PC-9 (cell line): ENCODE results near the gene SPATA16. TPM values are rescaled to one million over a fixed set of nuclear protein-coding genes. Genes with fewer than 3 reads are reported as not detected.

Source experiments
- BruUV-seq: library from RNA; stranded (reverse); fragments of 400-500 nt; replicated peaks from 2 replicates; lab custom pipeline; 2021; lab: Mats Ljungman, UMichigan
- CTCF ChIA-PET: fragments of 300-600 bp; sonication (Branson Sonifier 250); formaldehyde crosslinking; loops from one replicate; lab custom pipeline; 2022; ENCODE audit warnings: antibody characterized with exemption; lab: Charles Lee
- POLR2A ChIA-PET: fragments of 300-600 bp; sonication (Branson Sonifier 250); formaldehyde crosslinking; loops from one replicate; lab custom pipeline; 2022; ENCODE audit warnings: antibody characterized with exemption; ENCODE audit not compliant: unreplicated experiment; lab: Charles Lee
- DNase-seq, 2 experiments: peaks; one replicate each; pipeline versions ENCODE4 v3.0.0 to v3.0.0-alpha.2; 2015 to 2022; ENCODE audit warnings: mixed read lengths in 1 of 2
- H2AFZ ChIP-seq: fragments of 200-600 bp; sonication (generic); 2 replicates; pipeline ENCODE4 v1.8.1; 2017; ENCODE audit warnings: antibody characterized with exemption
- H3F3A ChIP-seq: fragments of 200-600 bp; sonication (generic); 2 replicates; pipeline ENCODE4 v1.8.1; 2017; ENCODE audit warnings: antibody characterized with exemption, mild to moderate bottlenecking, low read depth; ENCODE audit not compliant: insufficient read depth
- H3K27ac ChIP-seq: fragments of 200-600 bp; sonication (generic); 2 replicates; pipeline ENCODE4 v1.6.1; 2016; ENCODE audit warnings: mixed run types
- H3K27me3 ChIP-seq: fragments of 200-600 bp; sonication (generic); 2 replicates; pipeline ENCODE4 v1.6.1; 2016; ENCODE audit warnings: low read depth, mixed run types; ENCODE audit not compliant: insufficient read depth
- H3K36me3 ChIP-seq: fragments of 200-600 bp; sonication (generic); 2 replicates; pipeline ENCODE4 v1.6.1; 2016; ENCODE audit warnings: low read depth, mixed run types
- H3K4me1 ChIP-seq: fragments of 200-600 bp; sonication (generic); replicated peaks from 2 replicates; pipeline ENCODE4 v1.6.1; 2016; ENCODE audit warnings: mixed run types; ENCODE audit not compliant: insufficient read depth
- H3K4me2 ChIP-seq: fragments of 200-600 bp; sonication (generic); 2 replicates; pipeline ENCODE4 v1.6.1; 2017; ENCODE audit warnings: mixed run types
- H3K4me3 ChIP-seq: fragments of 200-600 bp; sonication (generic); 2 replicates; pipeline ENCODE4 v1.6.1; 2016; ENCODE audit warnings: mixed run types
- H3K79me2 ChIP-seq: fragments of 200-600 bp; sonication (generic); 2 replicates; pipeline ENCODE4 v1.6.1; 2017; ENCODE audit warnings: low read depth, mixed run types
- H3K9me2 ChIP-seq: fragments of 200-600 bp; sonication (generic); 2 replicates; pipeline ENCODE4 v1.8.1; 2017; ENCODE audit warnings: mild to moderate bottlenecking; ENCODE audit not compliant: insufficient read depth
- H3K9me3 ChIP-seq: fragments of 200-600 bp; sonication (generic); 2 replicates; pipeline ENCODE4 v1.8.1; 2016; ENCODE audit warnings: low read depth; ENCODE audit not compliant: insufficient read depth
- H4K20me1 ChIP-seq: fragments of 200-600 bp; sonication (generic); 2 replicates; pipeline ENCODE4 v1.8.1; 2017; ENCODE audit not compliant: insufficient read depth
- CTCF ChIP-seq: fragments of 200-600 bp; sonication (generic); conservative IDR thresholded peaks from 2 replicates; pipeline ENCODE4 v1.6.1; 2017; ENCODE audit warnings: mixed run types, antibody characterized with exemption, mild to moderate bottlenecking, moderate library complexity
- EZH2 ChIP-seq: fragments of 200-600 bp; sonication (generic); IDR thresholded peaks from 2 replicates; pipeline ENCODE4 v1.8.0; 2017; ENCODE audit warnings: antibody characterized with exemption, low read depth
- intact Hi-C: fragments of 100-400 bp; cut with micrococcal nuclease; formaldehyde crosslinking; loops from one replicate; pipeline ENCODE4 v1.10.0; 2022; ENCODE audit not compliant: unreplicated experiment
- total RNA-seq: library from RNA; stranded (reverse); gene quantifications from 2 replicates; pipeline ENCODE4 v1.2.3, GENCODE V29; 2021

The SPATA16 gene
- total RNA-seq, 1 experiment from 2014 or later, result not detected

DNA sequence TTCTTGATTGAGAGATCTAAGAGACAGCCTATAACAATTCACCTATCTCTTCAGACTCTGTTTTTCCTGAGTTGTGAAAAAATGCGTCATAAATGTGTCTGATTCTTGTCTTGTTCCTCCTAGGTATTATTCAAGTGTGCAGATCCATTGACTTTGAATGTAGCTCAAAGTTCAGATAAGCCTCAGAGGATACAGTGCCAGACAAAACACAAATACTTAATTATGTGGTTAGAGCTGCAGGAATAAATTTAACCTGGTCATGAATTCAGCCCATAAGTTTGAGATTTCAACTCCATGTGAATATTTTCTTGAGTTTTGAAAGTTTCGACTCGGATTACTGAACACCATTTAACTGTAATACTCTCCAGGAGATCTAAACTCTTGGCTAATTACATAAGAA lies 216.5 kb downstream of the SPATA16 start:
- Histone ChIP-seq H3F3A (no peaks in the 10 kb centered on the region), H2AFZ (no peak overlapping the region), H3K9me3 (no peaks in the 10 kb centered on the region), H3K4me3 (no peak overlapping the region), H3K4me2 (no peak overlapping the region), H3K4me1 (no peaks in the 10 kb centered on the region), H3K27me3 (no peaks in the 10 kb centered on the region), H3K27ac (no peak overlapping the region), H4K20me1 (no peaks in the 10 kb centered on the region), H3K36me3 (no peaks in the 10 kb centered on the region), H3K9me2 (no peaks in the 10 kb centered on the region), H3K79me2 (no peaks in the 10 kb centered on the region)
- no peak for DNase-seq
- POLR2A ChIA-PET, result no interaction called here
- TF ChIP-seq EZH2, result no peak
- no peak for TF ChIP-seq CTCF
- intact Hi-C loops, result no loop called here
- BruUV-seq, result no TSS peak
- CTCF ChIA-PET, result no interaction called here

- no peak overlapping the region for H3K4me2 ChIP-seq
- intact Hi-C loops, result no loop called here
- TF ChIP-seq CTCF (no peak), EZH2 (no peak)
- H3K27ac ChIP-seq, result no peak overlapping the region
- H3F3A ChIP-seq, result no peaks in the 10 kb centered on the region
- no peaks in the 10 kb centered on the region for H3K79me2 ChIP-seq
- no peak for DNase-seq
- no peaks in the 10 kb centered on the region for H4K20me1 ChIP-seq
- H3K4me1 ChIP-seq, result no peaks in the 10 kb centered on the region
- H3K9me3 ChIP-seq, result no peaks in the 10 kb centered on the region
- H3K4me3 ChIP-seq, result no peak overlapping the region
- no peaks in the 10 kb centered on the region for H3K36me3 ChIP-seq
- no peak overlapping the region for H2AFZ ChIP-seq
- no TSS peak for BruUV-seq
- POLR2A ChIA-PET, result no interaction called here
- no peaks in the 10 kb centered on the region for H3K27me3 ChIP-seq
- CTCF ChIA-PET, result no interaction called here
- H3K9me2 ChIP-seq, result no peaks in the 10 kb centered on the region
These were observed 221.7 kb downstream of the SPATA16 start for GRCh38 chr3:172919297-172919683.

DNA sequence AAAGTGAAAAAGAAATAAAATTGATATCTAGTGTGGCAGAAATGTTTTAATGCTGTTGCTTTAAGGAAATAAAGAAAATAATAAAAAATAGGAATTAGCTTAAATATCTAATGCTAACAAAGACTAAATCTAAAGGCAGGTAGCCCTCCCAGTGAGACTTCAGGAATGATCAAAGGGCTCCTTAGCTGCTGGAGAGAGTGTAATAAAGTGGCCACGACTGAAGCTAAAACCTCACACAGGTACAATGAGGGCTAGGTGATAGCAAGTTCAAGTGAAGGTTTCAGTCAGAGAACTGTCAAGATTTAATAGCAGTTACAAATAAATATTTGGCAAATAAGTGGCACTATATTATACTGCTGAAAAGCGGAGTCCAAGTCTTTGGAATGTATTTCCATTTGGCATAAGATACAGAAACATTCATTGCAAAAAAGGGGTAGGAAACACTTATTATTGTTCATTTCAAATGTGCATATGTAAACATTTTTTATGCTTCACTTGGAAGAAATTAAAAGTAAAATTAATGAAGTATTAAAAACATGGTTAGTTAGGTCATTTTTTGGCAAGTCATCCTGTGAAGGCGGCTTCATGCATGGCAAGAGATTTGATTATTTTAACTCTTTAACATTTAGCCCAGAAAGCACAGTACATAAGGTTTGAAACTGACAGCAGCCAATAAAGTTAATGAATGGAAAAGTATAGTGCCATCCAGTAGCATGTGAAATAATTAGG lies 222.3 kb downstream of the SPATA16 start:
- H3K4me3 ChIP-seq, result no peak overlapping the region
- H3K9me2 ChIP-seq, result no peaks in the 10 kb centered on the region
- no peaks in the 10 kb centered on the region for H3K27me3 ChIP-seq
- no peak overlapping the region for H3K4me2 ChIP-seq
- no peak overlapping the region for H2AFZ ChIP-seq
- no peaks in the 10 kb centered on the region for H3K36me3 ChIP-seq
- no TSS peak for BruUV-seq
- TF ChIP-seq CTCF (no peak), EZH2 (no peak)
- intact Hi-C loops, result no loop called here
- H3F3A ChIP-seq, result no peaks in the 10 kb centered on the region
- H3K4me1 ChIP-seq, result no peaks in the 10 kb centered on the region
- H4K20me1 ChIP-seq, result no peaks in the 10 kb centered on the region
- ChIA-PET CTCF (no interaction called here), POLR2A (no interaction called here)
- H3K27ac ChIP-seq, result no peak overlapping the region
- DNase-seq, result no peak
- H3K79me2 ChIP-seq, result no peaks in the 10 kb centered on the region
- no peaks in the 10 kb centered on the region for H3K9me3 ChIP-seq
